Measurements from ENCODE around the gene ZSWIM6. TPM values are rescaled to one million over a fixed set of nuclear protein-coding genes. Genes with fewer than 3 reads are reported as not detected.
A peak's percentile ranks its signal among the peaks of the same experiment; 100 is the strongest.

The ZSWIM6 gene
- total RNA-seq, 2 donors from 2014 or later = 3.2 to 4.9 TPM

DNA sequence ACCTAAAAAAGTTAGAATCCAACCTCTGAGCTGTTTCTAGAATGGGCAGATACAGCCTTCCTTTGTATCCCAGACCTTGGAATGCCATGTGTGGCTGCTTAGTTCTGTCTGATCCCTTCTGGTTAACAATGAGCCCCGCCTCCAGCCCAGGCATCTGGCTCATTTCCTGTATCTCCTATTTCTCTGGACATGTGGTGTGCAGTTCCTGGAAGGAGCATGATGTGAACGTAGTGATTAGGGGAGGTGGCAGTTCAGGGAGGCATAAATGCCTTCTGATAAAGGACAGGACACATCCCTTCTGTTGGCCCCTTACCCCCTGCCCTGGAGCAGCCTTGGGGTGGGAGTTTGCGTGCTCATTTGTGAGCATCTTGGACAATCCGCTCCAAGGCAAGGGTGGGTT is 243.0 kb downstream of the ZSWIM6 start:
- H3K36me3 Mint-ChIP-seq (ENCODE audit: low read depth) = no peaks in the 10 kb centered on the region
- H3K27me3 Mint-ChIP-seq = no peaks in the 10 kb centered on the region
- no peak overlapping the region for H3K4me3 Mint-ChIP-seq
- no peaks in the 10 kb centered on the region for H3K4me1 Mint-ChIP-seq
- ATAC-seq (replicated peaks) = no peak
- H3K9me3 Mint-ChIP-seq = no peaks in the 10 kb centered on the region
- no peak overlapping the region for H3K27ac Mint-ChIP-seq

- no peaks in the 10 kb centered on the region for H3K9me3 Mint-ChIP-seq
- H3K4me1 Mint-ChIP-seq = no peaks in the 10 kb centered on the region
- no peak overlapping the region for H3K27ac Mint-ChIP-seq
- H3K36me3 Mint-ChIP-seq (ENCODE audit: low read depth) = no peaks in the 10 kb centered on the region
- ATAC-seq (replicated peaks) = no peak
- H3K27me3 Mint-ChIP-seq = no peaks in the 10 kb centered on the region
- no peak overlapping the region for H3K4me3 Mint-ChIP-seq
Measured at GRCh38 chr5:61575581-61575980, 243.5 kb downstream of the ZSWIM6 start.

DNA sequence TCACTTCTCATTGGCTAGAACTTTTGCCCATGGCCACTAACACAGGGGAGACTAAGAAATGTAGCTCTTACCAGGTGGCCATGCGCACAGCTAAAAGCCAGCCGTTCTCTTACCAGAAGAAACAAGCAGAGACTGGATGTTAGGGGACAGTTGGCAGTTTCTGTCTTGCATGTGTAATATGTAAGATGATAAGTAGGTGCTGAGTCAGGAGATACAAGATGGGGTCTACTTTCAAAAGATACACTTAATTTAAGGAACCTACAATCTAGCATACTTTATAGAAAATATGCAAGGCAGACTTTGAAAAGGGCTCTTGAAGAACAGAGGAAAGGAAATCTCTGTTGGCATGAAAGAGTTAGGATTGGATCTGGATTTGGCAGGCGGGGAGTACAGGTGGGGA is 244.5 kb downstream of the ZSWIM6 start:
- Mint-ChIP-seq H3K4me3 (no peak overlapping the region), H3K27me3 (no peaks in the 10 kb centered on the region), H3K27ac (no peak overlapping the region), H3K36me3 (ENCODE audit: low read depth) (no peaks in the 10 kb centered on the region), H3K4me1 (no peaks in the 10 kb centered on the region), H3K9me3 (no peaks in the 10 kb centered on the region)
- ATAC-seq (replicated peaks) = no peak

GRCh38 chr5:61578858-61579503 is 246.9 kb downstream of the ZSWIM6 start:
- peak; percentile 82 for ATAC-seq (replicated peaks)
- H3K27me3 Mint-ChIP-seq = no peaks in the 10 kb centered on the region
- H3K27ac Mint-ChIP-seq = no peak overlapping the region
- no peaks in the 10 kb centered on the region for H3K36me3 Mint-ChIP-seq (ENCODE audit: low read depth)
- no peak overlapping the region for H3K4me3 Mint-ChIP-seq
- no peaks in the 10 kb centered on the region for H3K9me3 Mint-ChIP-seq
- no peaks in the 10 kb centered on the region for H3K4me1 Mint-ChIP-seq

DNA sequence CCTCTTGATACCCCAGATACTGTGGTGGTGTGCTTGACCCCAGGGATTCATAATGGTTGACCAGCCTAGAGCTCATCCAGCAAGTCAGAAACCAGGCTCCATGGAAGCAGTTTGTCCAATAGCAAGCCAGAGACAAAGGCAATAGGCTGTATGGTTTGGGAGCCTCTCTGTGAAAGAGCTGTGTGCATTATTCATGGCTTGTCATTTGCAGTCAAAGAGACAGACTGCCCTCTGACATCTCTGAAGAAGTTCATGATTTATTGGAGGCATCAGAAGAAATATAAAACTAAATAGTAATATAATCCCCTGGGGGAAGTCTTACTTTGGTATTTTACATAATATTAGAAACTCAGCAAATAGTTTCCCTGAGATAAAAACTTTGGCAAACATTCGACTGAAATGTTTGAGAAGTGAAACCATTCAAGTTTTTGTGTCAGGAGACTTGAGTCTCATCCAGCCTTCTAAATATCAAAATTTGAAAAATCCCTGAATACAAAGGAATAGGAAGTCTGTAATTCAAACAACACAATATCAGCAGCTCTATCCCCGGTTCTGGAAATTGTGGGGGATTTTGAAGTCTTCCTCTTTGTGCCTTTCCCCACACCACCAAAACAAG is 250.3 kb downstream of the ZSWIM6 start:
- H3K27me3 Mint-ChIP-seq = peaks cover 8% of the 10 kb centered on the region
- no peak overlapping the region for H3K4me3 Mint-ChIP-seq
- H3K4me1 Mint-ChIP-seq = no peaks in the 10 kb centered on the region
- H3K36me3 Mint-ChIP-seq (ENCODE audit: low read depth) = no peaks in the 10 kb centered on the region
- no peak for ATAC-seq (replicated peaks)
- H3K27ac Mint-ChIP-seq = no peak overlapping the region
- H3K9me3 Mint-ChIP-seq = peaks cover 3% of the 10 kb centered on the region

DNA sequence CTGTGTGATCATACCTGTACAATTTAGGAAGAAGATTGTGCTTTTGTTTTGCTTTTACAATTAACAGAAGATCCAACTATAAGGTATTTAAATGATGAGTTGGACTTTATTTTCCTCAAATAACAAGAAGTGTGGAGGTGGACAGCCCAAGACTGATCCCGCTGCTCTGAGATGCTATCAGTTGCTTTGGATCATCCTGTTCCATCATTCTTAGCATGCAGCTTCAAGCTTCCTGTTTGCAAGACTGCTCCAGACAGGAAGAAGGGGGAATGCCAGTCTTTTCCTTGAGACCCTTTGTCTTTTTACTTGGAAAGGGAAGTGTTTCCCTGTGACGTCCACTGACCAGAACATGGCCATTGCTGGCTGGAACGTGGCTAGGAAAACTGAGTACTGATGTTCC is 250.8 kb downstream of the ZSWIM6 start:
- peaks cover 5% of the 10 kb centered on the region for H3K9me3 Mint-ChIP-seq
- ATAC-seq (replicated peaks) = no peak
- no peaks in the 10 kb centered on the region for H3K36me3 Mint-ChIP-seq (ENCODE audit: low read depth)
- H3K4me3 Mint-ChIP-seq = no peak overlapping the region
- no peak overlapping the region for H3K27ac Mint-ChIP-seq
- peaks cover 11% of the 10 kb centered on the region for H3K27me3 Mint-ChIP-seq
- no peaks in the 10 kb centered on the region for H3K4me1 Mint-ChIP-seq

- Mint-ChIP-seq H3K27me3 (peaks cover 11% of the 10 kb centered on the region), H3K9me3 (peaks cover 5% of the 10 kb centered on the region), H3K36me3 (ENCODE audit: low read depth) (no peaks in the 10 kb centered on the region), H3K4me1 (no peaks in the 10 kb centered on the region), H3K4me3 (no peak overlapping the region), H3K27ac (no peak overlapping the region)
- ATAC-seq (replicated peaks) = no peak
Measured at GRCh38 chr5:61586096-61587084, 254.3 kb downstream of the ZSWIM6 start.

GRCh38 chr5:61587125-61587524 is 255.1 kb downstream of the ZSWIM6 start:
- H3K4me1 Mint-ChIP-seq = no peaks in the 10 kb centered on the region
- no peaks in the 10 kb centered on the region for H3K36me3 Mint-ChIP-seq (ENCODE audit: low read depth)
- ATAC-seq (replicated peaks) = no peak
- peaks cover 5% of the 10 kb centered on the region for H3K9me3 Mint-ChIP-seq
- H3K27ac Mint-ChIP-seq = no peak overlapping the region
- no peak overlapping the region for H3K4me3 Mint-ChIP-seq
- H3K27me3 Mint-ChIP-seq = peaks cover 15% of the 10 kb centered on the region

GRCh38 chr5:61588216-61588615 is 256.2 kb downstream of the ZSWIM6 start:
- H3K4me1 Mint-ChIP-seq = no peaks in the 10 kb centered on the region
- H3K36me3 Mint-ChIP-seq (ENCODE audit: low read depth) = no peaks in the 10 kb centered on the region
- H3K27me3 Mint-ChIP-seq = peaks cover 17% of the 10 kb centered on the region
- H3K27ac Mint-ChIP-seq = no peak overlapping the region
- no peak for ATAC-seq (replicated peaks)
- no peak overlapping the region for H3K4me3 Mint-ChIP-seq
- H3K9me3 Mint-ChIP-seq = peaks cover 5% of the 10 kb centered on the region

- H3K36me3 Mint-ChIP-seq (ENCODE audit: low read depth) = no peaks in the 10 kb centered on the region
- H3K27me3 Mint-ChIP-seq = peaks cover 19% of the 10 kb centered on the region
- H3K27ac Mint-ChIP-seq = no peak overlapping the region
- no peaks in the 10 kb centered on the region for H3K4me1 Mint-ChIP-seq
- peaks cover 5% of the 10 kb centered on the region for H3K9me3 Mint-ChIP-seq
- no peak overlapping the region for H3K4me3 Mint-ChIP-seq
- no peak for ATAC-seq (replicated peaks)
Measured at GRCh38 chr5:61589946-61590345, 257.9 kb downstream of the ZSWIM6 start.

- Mint-ChIP-seq H3K4me3 (no peak overlapping the region), H3K36me3 (ENCODE audit: low read depth) (no peaks in the 10 kb centered on the region), H3K9me3 (peaks cover 5% of the 10 kb centered on the region), H3K27me3 (peaks cover 20% of the 10 kb centered on the region), H3K27ac (no peak overlapping the region), H3K4me1 (no peaks in the 10 kb centered on the region)
- no peak for ATAC-seq (replicated peaks)
Measured at GRCh38 chr5:61590473-61590872, 258.4 kb downstream of the ZSWIM6 start.

DNA sequence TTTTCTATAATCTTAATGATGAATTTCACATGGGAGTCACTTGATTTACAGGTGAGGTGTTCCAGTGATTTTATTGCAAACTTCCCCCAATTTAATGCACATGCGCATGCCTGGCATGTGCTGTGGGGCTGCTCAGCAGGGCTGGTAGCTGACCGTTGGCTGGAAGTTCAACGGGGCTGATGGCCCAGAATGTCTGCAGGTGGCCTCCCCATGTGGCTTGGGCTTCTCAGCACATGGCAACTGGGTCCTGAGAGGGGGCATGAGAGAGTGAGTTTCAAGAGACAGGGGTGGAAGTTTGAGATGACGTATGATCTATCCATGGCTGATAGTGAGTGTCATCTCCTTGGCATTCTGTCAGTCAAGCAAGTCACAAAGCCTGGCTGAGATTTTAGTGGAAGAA is 259.8 kb downstream of the ZSWIM6 start:
- Mint-ChIP-seq H3K9me3 (peaks cover 5% of the 10 kb centered on the region), H3K4me1 (no peaks in the 10 kb centered on the region), H3K4me3 (no peak overlapping the region), H3K27ac (no peak overlapping the region), H3K27me3 (peaks cover 20% of the 10 kb centered on the region), H3K36me3 (ENCODE audit: low read depth) (no peaks in the 10 kb centered on the region)
- no peak for ATAC-seq (replicated peaks)

- H3K4me3 Mint-ChIP-seq = no peak overlapping the region
- H3K4me1 Mint-ChIP-seq = no peaks in the 10 kb centered on the region
- no peak overlapping the region for H3K27ac Mint-ChIP-seq
- H3K36me3 Mint-ChIP-seq (ENCODE audit: low read depth) = no peaks in the 10 kb centered on the region
- no peaks in the 10 kb centered on the region for H3K9me3 Mint-ChIP-seq
- H3K27me3 Mint-ChIP-seq = peaks cover 23% of the 10 kb centered on the region
- no peak for ATAC-seq (replicated peaks)
Measured at GRCh38 chr5:61595426-61595825, 263.4 kb downstream of the ZSWIM6 start.
